Measurements from ENCODE around the gene SRSF4.

- TF ChIP-seq CTCF (IDR thresholded peaks at IDR 0.05 in 2 of 3, conservative IDR thresholded peaks at IDR 0.05 in 1 of 3; ENCODE audit: control insufficient read depth in 2 of 3, extremely low read depth in 1 of 3, insufficient read depth in 1 of 3, low read depth in 3 of 3, low read length in 3 of 3) (no peak), POLR2A (IDR thresholded peaks at IDR 0.05; ENCODE audit: low read depth, low read length) (no peak), RELA (IDR thresholded peaks at IDR 0.05; ENCODE audit: borderline replicate concordance, partially characterized antibody) (no peak), SMAD1 (IDR thresholded peaks at IDR 0.05; ENCODE audit: low read depth, partially characterized antibody) (no peak)
Observed at GRCh38 chr1:29121936-29122681, 59.6 kb downstream of the SRSF4 start.

Measured in GM12878 (cell line).